Endothelial cell of umbilical vein (primary cell): ENCODE measurements around the gene KCNG2. TPM values are rescaled to one million over a fixed set of nuclear protein-coding genes. Genes with fewer than 3 reads are reported as not detected.

ENCODE experiments used
- BruUV-seq: library from RNA; stranded (reverse); fragments of 400-500 nt; replicated peaks from 2 replicates; lab custom pipeline; 2021; lab: Mats Ljungman, UMichigan
- CTCF ChIA-PET: fragments of 300-600, 350-600 bp; sonication (Branson Sonifier 250); formaldehyde crosslinking; loops from one replicate; lab custom pipeline; 2021; ENCODE audit warnings: antibody characterized with exemption, inconsistent platforms; lab: Charles Lee
- POLR2A ChIA-PET: fragments of 300-600, 350-600 bp; sonication (Branson Sonifier 250); formaldehyde crosslinking; loops from one replicate; lab custom pipeline; 2021; ENCODE audit warnings: antibody characterized with exemption, inconsistent platforms; lab: Charles Lee
- DNase-seq: peaks from one replicate; pipeline ENCODE4 v3.0.0-alpha.2; 2011; ENCODE audit warnings: low read depth, low spot score
- FAIRE-seq: peaks from 2 replicates; lab custom pipeline; 2011; peaks lifted over from hg19 to GRCh38; lab: Jason Lieb, UNC
- H2AFZ ChIP-seq: 2 replicates; pipeline ENCODE4 v1.6.0; 2012; ENCODE audit warnings: low read depth, low read length, control low read depth, inconsistent platforms
- H3K27ac ChIP-seq: 2 replicates; pipeline ENCODE4 v1.5.1; 2011; ENCODE audit warnings: low read depth, mild to moderate bottlenecking, control low read depth, low read length, moderate library complexity; ENCODE audit not compliant: insufficient read depth
- H3K27me3 ChIP-seq, 2 experiments: 2 replicates each; pipeline versions ENCODE4 v1.6.0 to v1.6.1; 2011; ENCODE audit warnings: low read length in 2 of 2, mixed read lengths in 1 of 2; ENCODE audit not compliant: control insufficient read depth in 2 of 2, insufficient read depth in 2 of 2
- H3K36me3 ChIP-seq, 2 experiments: 2 replicates in 1 of 2; 3 replicates in 1 of 2; pipeline ENCODE4 v1.5.1; 2011; ENCODE audit warnings: low read length in 2 of 2, mild to moderate bottlenecking in 1 of 2, moderate library complexity in 1 of 2; ENCODE audit not compliant: control insufficient read depth in 2 of 2, insufficient read depth in 2 of 2; ENCODE audit errors: extremely low read depth in 1 of 2
- H3K4me1 ChIP-seq: 3 replicates; pipeline ENCODE4 v1.5.1; 2011; ENCODE audit warnings: mild to moderate bottlenecking, low read length; ENCODE audit not compliant: control insufficient read depth, insufficient read depth; ENCODE audit errors: extremely low read depth
- H3K4me2 ChIP-seq: 2 replicates; pipeline ENCODE4 v1.6.1; 2011; ENCODE audit warnings: low read length, control low read depth, mixed read lengths; ENCODE audit not compliant: insufficient read depth
- H3K4me3 ChIP-seq, 3 experiments: fragments of 200-600 bp in 1 of 3; sonication (generic), shearing (Covaris generic) in 1 of 3; replicated peaks in 1 of 3; 2 replicates each; pipeline ENCODE4 v1.5.1; 2011 to 2016; ENCODE audit warnings: control low read depth in 3 of 3, low read length in 3 of 3, mild to moderate bottlenecking in 2 of 3, inconsistent platforms in 1 of 3, low read depth in 1 of 3, moderate library complexity in 1 of 3; ENCODE audit not compliant: insufficient read depth in 1 of 3
- H3K79me2 ChIP-seq: 2 replicates; pipeline ENCODE4 v1.6.0; 2012; ENCODE audit warnings: low read length, inconsistent platforms; ENCODE audit not compliant: control insufficient read depth, insufficient read depth
- H3K9ac ChIP-seq: replicated peaks from 2 replicates; pipeline ENCODE3; 2011; ENCODE audit warnings: low read length, control low read depth; ENCODE audit not compliant: insufficient read depth; ENCODE audit errors: extremely low read depth
- H3K9me1 ChIP-seq: replicated peaks from 3 replicates; pipeline ENCODE4 v1.6.0; 2011; ENCODE audit warnings: mild to moderate bottlenecking, low read length; ENCODE audit not compliant: control insufficient read depth, insufficient read depth; ENCODE audit errors: extremely low read depth
- H3K9me3 ChIP-seq: replicated peaks from 2 replicates; pipeline ENCODE4 v1.5.1; 2012; ENCODE audit warnings: low read length, inconsistent platforms; ENCODE audit not compliant: control insufficient read depth, insufficient read depth
- H4K20me1 ChIP-seq: replicated peaks from 2 replicates; pipeline ENCODE3; 2011; ENCODE audit warnings: mild to moderate bottlenecking, low read length; ENCODE audit not compliant: control insufficient read depth, insufficient read depth; ENCODE audit errors: extremely low read depth
- CTCF ChIP-seq, 2 donors: IDR thresholded peaks; 1 replicate in 1 of 2; 2 replicates in 1 of 2; pipeline ENCODE4 v1.5.1; 2011; ENCODE audit warnings: low read length in 2 of 2, mild to moderate bottlenecking in 2 of 2, moderate library complexity in 2 of 2, control low read depth in 1 of 2, inconsistent platforms in 1 of 2, low read depth in 1 of 2; ENCODE audit not compliant: insufficient read depth in 1 of 2; ENCODE audit errors: extremely low read depth in 1 of 2
- EZH2 ChIP-seq: IDR thresholded peaks from 2 replicates; pipeline ENCODE4 v1.6.1; 2012; ENCODE audit warnings: borderline replicate concordance, low read depth, mild to moderate bottlenecking, moderate library complexity, low read length, inconsistent platforms; ENCODE audit not compliant: severe bottlenecking
- FOS ChIP-seq: IDR thresholded peaks from 2 replicates; pipeline ENCODE4 v1.6.1; 2011; ENCODE audit warnings: mild to moderate bottlenecking, low read length, moderate library complexity, borderline replicate concordance; ENCODE audit not compliant: insufficient read depth
- GATA2 ChIP-seq: IDR thresholded peaks from 2 replicates; pipeline ENCODE4 v1.7.0; 2011; ENCODE audit warnings: low read depth, mild to moderate bottlenecking, moderate library complexity, mixed read lengths, low read length; ENCODE audit not compliant: insufficient read length, insufficient read depth
- JUN ChIP-seq: IDR thresholded peaks from 2 replicates; pipeline ENCODE4 v1.6.1; 2011; ENCODE audit warnings: borderline replicate concordance, low read depth; ENCODE audit not compliant: insufficient read length, insufficient read depth
- MYC ChIP-seq: IDR thresholded peaks from one replicate; pipeline ENCODE4 v1.6.1; 2011; ENCODE audit warnings: mild to moderate bottlenecking, low read depth, low read length
- POLR2A ChIP-seq: IDR thresholded peaks from 2 replicates; pipeline ENCODE4 v1.6.1; 2012; ENCODE audit warnings: low read depth, mild to moderate bottlenecking, control low read depth, low read length
- POLR2AphosphoS5 ChIP-seq: IDR thresholded peaks from 2 replicates; pipeline ENCODE4 v1.6.1; 2012; ENCODE audit warnings: low read depth, mild to moderate bottlenecking, control low read depth, low read length, moderate library complexity; ENCODE audit not compliant: insufficient read depth
- dilution Hi-C: fragments of 300-500 bp; cut with MboI; formaldehyde crosslinking; loops from one replicate; pipeline ENCODE4 v1.15.0; 2019; ENCODE audit warnings: low sequenced_read_pairs; ENCODE audit not compliant: extremely low pct_ligation_motif_present
- intact Hi-C: fragments of 100-400 bp; cut with micrococcal nuclease; formaldehyde crosslinking; loops from one replicate; pipeline ENCODE4 v1.10.0; 2022
- polyA plus RNA-seq, 4 experiments: library from polyadenylated mRNA; depleted of rRNA in 3 of 4; stranded (reverse) in 3 of 4; unstranded in 1 of 4; fragments of >200 nt; gene quantifications; 2 replicates each; pipeline versions ENCODE4 v1.2.1 to v1.2.3, GENCODE V29; 2011 to 2012; ENCODE audit warnings: missing spikeins in 1 of 4
- total RNA-seq: library from RNA; stranded (reverse); gene quantifications from 2 replicates; pipeline ENCODE4 v1.2.3, GENCODE V29; 2021
- TF ChIP-seq, protein P1 (sequence below): IDR thresholded peaks from 2 replicates; pipeline ENCODE4 v1.6.1; 2011; ENCODE audit not compliant: insufficient read depth, insufficient read length

KCNG2 gene
- total and polyA plus RNA-seq, 2 donors (not counting 3 experiments of a cell fraction or from before 2014, with no cell fraction given): not detected

- no peaks in the 10 kb centered on the region for H3K9me1 ChIP-seq
- intact Hi-C loops (no loop called here), dilution Hi-C loops (no loop called here)
- no peak overlapping the region for H2AFZ ChIP-seq
- no peak overlapping the region for H3K27ac ChIP-seq
- H3K79me2 ChIP-seq: no peaks in the 10 kb centered on the region
- no peaks in the 10 kb centered on the region for H3K27me3 ChIP-seq
- no peaks in the 10 kb centered on the region for H4K20me1 ChIP-seq
- no peak for TF ChIP-seq MYC
- TF ChIP-seq, protein P1, sequence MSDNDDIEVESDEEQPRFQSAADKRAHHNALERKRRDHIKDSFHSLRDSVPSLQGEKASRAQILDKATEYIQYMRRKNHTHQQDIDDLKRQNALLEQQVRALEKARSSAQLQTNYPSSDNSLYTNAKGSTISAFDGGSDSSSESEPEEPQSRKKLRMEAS: no peak
- TF ChIP-seq FOS: no peak
- no peak for TF ChIP-seq POLR2A
- TF ChIP-seq CTCF (IDR thresholded peaks at IDR 0.05; ENCODE audit: extremely low read depth in 1 of 2, insufficient read depth in 1 of 2, low read depth in 1 of 2, low read length in 2 of 2): no peak
- TF ChIP-seq EZH2: no peak
- no peak for TF ChIP-seq GATA2
- no peak for TF ChIP-seq JUN
- no peak for TF ChIP-seq POLR2AphosphoS5
- POLR2A ChIA-PET: no interaction called here
- no peak overlapping the region for H3K4me2 ChIP-seq
- no peaks in the 10 kb centered on the region for H3K9me3 ChIP-seq
- no peak for FAIRE-seq
- BruUV-seq: no TSS peak
- DNase-seq: no peak
- CTCF ChIA-PET: no interaction called here
- H3K36me3 ChIP-seq: no peaks in the 10 kb centered on the region
- H3K9ac ChIP-seq: no peak overlapping the region
- no peak overlapping the region for H3K4me3 ChIP-seq
- no peaks in the 10 kb centered on the region for H3K4me1 ChIP-seq
These were observed 51.8 kb downstream of the KCNG2 start for GRCh38 chr18:79849328-79850207.
